Kasumi-1 (cell line): ENCODE results near the gene HERC2.
"Not testable (repeated sequence)": the region's sequence is repeated elsewhere in the genome, so short reads cannot be mapped to it uniquely, and the experiment has no call there.

Experiments
- DNase-seq, 2 experiments: peaks; one replicate each; lab custom pipeline; 2025; lab: John Stamatoyannopoulos, UW

Gene HERC2

DNA sequence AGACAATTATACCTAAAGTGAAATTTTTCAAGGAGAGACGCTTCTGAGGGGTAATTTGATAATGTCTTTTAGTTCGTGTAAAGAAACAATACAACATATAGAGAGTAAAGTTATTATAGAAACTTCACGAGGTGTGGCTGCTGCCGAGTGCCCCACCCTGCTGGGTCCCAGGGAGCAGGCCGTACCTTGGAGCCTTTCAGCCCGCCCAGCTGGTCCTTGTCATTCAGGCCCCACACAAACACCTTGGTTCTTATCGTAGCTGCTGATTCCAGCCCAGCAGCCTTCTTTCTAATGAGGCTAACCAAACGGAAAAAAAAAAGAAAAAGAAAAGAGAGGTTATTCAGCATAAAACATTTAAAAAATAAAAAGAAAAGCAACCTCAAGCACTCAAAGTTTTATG, 139.8 kb downstream of the HERC2 start:
- no peak for DNase-seq

DNA sequence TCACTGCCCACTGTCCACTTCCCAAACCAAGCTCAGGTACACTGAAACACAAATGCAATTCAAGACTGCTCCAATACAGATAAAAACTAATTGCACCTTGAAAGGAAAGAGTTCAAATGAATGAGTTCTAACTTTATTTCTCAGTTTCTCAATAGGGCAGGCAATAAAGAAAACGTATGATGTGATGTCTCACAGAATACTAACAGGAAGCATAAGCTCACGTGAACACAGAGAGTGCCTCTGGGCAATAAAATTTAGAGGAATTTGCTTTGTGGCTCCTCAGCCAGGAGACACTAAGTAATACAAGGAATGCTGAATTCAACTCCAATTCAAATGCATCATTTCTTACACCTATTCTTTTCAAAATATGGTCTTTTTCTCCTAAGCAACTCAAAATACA, 140.6 kb downstream of the HERC2 start:
- DNase-seq = no peak

DNA sequence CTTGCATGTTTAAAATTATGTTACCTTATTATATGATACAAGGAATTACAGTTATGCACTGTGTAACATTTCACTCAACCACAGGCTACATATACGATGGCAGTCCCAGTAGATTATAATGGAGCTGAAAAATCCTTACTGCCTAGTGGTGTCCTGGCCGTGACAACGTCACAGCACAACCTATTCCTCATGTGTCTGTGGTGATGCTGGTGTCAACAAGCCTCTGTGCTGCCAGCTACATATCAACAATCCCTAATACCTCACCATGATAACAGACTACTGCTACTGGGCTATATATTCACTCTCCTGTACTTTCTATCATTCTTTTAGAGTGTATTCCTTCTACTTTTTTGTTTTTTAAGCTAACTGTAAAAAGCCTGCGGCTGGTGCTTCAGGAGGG, 142.7 kb downstream of the HERC2 start:
- DNase-seq = no peak

DNA sequence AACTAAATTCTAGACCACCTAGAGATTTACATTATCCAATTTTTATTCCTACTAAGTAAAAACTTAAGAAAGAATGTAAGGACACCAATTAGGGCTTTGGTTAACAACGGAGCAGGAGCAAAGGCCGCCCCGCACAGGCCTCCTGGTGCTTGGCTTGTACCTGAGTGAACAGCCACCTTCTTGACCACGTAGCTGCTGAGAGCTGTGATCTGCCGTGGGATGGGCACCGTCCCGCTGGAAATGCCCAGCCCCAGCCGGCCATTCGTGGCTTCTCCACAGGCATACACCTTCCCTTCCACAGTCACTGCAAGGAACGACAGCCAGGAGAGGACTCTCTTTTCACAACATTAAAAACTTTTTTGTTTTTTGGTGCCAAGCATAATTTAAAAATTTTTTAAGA, 143.3 kb downstream of the HERC2 start:
- DNase-seq = no peak

DNA sequence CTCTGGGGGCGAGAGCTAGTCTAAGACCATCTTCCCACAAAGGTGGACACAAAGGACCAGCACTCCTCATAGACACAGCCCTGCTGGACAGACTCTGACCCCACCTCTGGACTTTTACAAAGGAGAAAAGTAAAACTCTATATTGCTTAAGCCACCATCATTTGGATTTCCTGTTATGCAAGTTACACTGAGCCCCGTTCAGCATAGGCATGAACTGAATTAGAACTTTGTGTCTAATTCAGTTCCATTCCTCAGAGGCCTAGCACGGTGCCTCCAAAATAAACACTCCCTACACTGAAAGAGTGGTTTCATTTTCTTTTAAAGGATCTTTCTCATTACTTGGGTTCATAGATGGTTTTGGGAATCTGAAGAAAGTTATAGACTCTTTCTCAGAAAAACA, 143.7 kb downstream of the HERC2 start:
- DNase-seq = no peak

DNA sequence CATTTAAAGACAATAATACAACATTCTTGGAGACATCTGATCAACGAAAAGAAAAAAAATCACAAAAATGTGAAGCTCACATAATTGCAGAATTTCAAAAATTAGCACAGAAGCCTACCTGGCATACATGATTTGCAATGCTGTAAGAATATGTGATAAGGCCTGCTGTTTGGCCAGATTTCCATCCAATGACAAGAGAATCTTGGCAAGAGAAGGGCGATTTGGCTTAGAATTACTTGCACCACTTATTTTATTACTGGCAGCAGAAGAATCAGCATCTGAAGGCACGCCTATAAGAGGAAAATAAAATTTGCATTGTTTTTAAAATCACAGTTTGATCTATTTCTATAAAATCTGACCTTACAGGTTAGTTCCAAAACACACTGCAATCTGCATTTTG, 152.6 kb downstream of the HERC2 start:
- no peak for DNase-seq

DNA sequence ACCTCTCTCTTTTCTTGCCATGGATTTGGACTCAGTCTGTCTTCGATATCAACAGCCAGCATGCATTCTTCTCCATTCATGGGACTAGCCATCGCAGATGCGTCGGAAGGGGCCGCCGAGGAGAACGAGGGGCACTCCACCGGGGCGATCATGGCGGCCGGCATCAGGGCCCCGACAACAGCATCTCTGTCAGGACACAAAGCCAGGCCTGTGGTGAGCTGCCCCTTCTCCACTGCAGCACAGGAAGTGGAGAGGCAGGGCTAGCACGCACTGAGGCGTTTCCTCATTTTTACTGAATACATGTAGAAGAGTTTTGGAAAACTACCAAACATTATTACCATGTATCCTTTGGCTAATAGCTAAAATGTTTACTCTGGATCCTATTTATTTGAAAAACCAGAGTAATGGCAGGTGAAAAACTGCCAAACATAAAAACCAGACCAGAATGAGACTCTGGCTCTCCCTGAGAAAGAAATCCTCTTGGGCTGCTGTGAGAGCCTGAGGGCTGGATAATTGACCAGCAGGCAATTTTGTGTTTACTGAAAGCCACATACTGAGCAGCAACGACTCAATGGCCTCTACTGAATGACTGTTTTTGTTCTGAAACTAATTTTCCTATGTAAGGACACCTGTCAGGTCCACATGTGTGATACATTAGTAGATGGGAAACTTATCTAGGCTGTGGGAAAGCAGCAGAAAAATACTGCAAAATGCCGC, 153.4 kb downstream of the HERC2 start:
- DNase-seq = peak; percentile 26 to 40

DNA sequence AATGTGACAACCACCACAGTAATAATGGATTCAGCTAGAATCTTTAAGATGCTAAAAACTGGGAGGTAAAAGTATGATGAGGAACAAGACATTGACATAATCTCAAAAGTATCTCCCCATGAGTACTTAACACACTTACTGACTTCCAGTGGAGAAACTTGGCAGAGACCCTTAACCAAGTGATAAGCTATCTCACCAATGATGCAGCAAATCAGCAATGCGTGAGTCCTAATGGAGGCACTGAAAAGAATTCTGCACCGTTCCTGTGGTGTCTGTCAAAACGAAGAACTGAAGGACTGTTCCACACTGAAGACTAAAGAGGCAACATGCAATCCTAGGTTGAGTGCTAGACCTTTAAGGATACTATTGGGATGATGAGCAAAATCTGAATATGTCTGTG, 154.9 kb downstream of the HERC2 start:
- DNase-seq = no peak

DNA sequence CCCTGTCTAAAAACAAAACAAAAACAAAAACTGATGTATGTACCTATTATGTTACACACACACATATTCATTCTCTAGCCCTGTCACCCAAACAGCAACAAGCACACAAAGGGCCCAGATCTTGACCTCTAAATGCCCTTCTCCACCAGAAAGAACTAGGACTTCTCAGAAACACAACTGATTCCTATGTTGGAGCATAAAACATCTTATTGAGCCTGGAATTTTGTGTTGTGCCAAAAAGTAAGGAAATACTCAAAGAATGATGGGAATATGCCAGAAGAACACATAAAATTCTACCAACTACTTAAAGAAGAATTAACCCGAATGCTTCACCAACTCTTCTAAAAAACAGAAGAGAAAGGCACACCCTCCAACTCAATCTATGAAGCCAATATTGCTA, 156.2 kb downstream of the HERC2 start:
- DNase-seq = no peak

DNA sequence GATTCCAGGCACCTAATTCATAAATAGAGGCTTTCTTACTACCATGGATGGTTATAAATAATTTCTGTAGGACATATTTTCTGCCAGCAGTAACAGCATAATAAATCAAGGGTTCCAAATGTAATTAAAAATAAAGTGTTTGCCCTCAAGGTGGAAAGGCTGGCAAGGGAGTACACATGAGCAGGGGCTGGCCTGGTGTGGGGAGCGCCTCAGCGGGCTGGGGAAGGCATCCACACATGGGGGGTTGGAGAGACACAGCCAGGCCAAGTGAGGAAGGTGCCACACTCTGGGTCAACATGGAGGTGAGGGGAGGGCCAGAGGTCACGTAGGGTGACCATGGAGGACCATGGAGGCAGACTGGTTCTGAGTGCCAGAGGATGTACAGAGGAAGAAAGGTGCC, 157.1 kb downstream of the HERC2 start:
- DNase-seq = no peak

DNA sequence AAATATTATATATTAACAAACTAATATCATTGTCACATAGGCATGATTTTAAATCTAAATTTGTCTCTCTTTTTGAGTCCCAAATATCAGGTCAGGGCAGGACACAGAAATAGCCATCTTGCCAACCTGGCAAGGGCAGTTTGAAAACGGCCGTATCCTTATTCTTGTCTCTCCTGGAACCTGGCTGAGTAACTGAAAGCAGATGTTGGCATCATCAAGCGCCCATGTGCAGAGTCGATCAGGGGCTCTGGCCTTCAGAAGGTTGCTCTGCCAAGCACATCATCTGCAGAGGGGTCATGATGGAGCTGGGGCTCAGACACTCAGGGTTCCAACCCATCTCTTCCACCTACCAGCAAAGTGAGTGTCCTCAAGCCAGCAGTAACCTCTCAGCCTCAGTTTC, 167.7 kb downstream of the HERC2 start:
- DNase-seq = no peak

DNA sequence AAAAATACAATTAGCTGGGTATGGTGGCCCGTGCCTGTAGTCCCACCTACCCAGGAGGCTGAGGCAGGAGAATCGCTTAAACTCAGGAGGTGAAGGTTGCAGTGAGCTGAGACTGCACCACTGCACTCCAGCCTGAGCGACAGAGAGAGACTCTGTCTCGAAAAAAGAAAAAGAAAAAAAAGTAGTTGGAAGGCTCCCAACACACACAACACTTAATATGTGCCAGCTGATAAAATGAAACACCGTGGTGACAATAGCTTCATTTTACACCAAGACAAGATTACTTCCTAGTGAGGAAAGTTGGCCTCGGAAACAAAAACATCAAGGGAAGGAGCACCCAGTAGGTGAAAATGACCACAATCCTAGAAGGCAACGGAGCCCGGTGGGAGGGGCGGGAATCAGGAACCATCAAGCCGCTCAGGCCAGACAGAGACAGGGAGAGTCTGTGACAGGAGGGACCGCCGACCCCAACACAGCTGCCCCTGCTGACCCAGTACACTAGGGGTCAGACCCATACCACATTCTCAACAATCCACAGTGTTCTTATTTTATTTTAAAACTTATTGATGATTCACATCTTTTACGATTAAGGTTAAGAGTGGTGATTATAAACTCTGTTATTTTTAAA, 168.4 kb downstream of the HERC2 start:
- no peak for DNase-seq

DNA sequence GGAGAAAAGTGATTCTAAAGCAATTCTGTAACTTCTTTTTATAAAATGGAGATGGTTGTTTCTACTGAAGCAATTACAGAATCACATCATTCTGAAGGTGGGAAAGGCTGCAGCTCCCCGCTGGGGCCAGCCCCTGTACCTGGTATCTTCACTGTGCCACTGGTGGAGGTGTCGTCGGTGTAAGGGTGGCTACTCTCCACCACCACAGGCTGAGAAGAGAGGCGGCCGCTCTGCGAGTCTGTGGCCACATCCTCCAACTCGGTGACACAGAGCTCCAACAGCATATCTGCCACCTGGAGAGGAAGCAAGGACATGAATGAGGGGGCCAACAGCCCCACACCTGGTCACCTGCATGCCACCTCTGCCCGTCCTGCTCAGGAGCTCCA, 169.4 kb downstream of the HERC2 start:
- not testable (repeated sequence) for DNase-seq

DNA sequence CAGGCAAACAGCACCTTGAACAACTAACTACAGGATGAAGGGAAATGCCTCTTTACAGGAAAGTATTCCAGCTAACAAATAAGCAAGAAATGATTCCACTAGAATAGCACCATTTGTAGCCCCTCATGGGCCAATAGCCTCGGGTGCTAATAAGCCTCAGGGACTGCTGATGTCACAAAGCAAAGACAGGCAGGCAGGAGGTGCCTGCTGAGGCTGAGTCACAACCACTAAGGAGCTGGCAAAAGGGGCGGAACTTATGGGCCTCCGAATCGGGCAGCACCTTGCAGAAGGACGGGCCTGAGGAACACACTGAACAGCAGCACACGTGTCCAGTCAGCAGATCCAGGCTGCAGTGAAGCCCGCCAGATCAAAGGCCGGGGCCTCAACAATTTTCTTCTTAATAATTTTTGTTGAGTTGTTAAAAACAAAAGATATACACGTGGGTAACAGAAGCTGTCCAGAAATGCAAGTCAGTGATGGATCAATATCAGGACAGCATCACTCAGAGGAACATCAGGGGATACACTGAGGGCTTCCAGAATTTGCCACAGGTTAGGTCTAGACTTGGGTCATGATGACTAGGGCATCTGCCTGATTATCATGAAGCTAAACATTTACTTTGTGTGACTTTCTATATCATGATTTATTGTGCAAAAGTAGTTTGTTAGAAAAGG, 170.0 kb downstream of the HERC2 start:
- DNase-seq = not testable (repeated sequence)

DNA sequence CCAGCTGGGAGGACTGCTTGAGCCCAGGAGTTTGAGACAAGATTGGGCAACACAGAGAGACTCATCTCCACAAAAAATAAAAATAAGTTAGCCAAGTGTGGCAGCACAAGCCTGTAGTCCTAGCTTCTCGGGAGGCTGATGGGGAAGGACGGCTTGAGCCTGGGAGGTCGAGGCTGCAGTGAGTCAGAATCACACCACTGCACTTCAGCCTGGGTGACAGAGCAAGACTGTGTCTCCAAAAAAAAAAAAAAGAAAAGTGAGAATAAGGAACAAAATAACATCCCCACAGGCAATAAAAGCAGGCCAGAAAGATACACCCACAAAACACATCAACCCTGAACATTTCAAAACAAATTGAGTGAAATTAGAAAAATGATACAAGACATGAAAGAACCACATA, 174.2 kb downstream of the HERC2 start:
- DNase-seq = no peak

DNA sequence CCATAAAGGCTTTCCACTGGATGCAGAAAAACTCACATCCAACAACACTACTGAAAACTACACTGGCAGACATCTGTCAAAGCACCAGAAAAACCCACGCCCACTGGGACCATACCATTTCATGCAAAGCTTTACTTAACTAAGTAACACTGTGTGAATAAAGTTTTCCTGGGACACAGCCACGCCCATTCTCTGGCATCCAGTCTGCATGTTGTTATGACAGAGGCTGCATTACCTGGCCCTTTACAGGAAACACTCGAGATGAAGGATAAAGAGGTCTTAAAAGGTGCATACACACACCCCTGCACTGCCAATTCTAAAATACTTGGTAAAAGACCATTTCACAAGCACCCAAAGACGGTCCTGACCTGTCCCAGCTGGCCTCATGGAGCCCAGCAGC, 176.6 kb downstream of the HERC2 start:
- DNase-seq = not testable (repeated sequence)

DNA sequence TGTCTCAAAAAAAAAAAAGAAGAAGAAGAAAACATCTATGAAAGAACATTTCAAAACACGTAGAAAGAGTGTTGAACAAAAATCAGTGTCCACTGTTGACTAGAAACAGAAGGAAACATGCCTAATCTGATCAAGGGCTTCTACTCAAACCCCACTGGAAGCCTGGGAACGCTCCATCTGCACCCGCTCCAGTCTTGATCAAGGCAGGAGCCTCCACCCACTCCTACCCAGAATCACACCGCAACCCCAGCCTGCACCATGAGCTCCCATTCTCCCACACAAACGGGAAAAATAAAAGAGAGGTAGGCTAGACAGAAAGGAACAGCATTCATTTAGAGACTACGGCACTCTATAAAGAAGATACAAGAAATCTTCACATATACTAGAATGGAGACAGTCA, 181.9 kb downstream of the HERC2 start:
- DNase-seq = no peak

DNA sequence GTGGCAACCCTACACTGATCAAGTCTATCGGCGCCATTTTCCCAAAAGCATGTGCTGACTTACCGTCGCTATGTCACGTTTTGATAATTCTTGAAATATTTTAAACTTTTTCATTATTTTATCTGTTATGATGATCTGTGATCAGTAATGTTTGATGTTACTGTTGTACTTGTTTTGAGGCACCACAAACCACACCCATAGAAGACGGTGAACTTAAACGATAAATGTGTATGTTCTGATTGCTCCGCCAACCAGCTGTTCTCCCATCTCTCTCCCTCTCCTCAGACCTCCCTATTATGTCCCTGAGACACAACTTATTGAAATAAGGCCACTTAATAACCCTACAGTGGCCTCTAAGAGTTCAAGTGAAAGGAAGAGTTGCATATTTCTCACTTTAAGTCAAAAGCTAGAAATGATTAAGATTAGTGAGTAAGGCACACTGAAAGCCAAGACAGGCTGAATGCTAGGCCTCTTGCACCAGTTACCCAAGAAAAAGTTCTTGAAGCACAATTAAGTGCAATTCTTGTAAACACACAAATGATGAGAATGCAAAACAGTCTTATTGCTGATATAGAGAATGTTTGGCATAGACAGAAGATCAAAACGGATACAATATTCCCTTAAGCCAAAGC, 184.5 kb downstream of the HERC2 start:
- not testable (repeated sequence) for DNase-seq

DNA sequence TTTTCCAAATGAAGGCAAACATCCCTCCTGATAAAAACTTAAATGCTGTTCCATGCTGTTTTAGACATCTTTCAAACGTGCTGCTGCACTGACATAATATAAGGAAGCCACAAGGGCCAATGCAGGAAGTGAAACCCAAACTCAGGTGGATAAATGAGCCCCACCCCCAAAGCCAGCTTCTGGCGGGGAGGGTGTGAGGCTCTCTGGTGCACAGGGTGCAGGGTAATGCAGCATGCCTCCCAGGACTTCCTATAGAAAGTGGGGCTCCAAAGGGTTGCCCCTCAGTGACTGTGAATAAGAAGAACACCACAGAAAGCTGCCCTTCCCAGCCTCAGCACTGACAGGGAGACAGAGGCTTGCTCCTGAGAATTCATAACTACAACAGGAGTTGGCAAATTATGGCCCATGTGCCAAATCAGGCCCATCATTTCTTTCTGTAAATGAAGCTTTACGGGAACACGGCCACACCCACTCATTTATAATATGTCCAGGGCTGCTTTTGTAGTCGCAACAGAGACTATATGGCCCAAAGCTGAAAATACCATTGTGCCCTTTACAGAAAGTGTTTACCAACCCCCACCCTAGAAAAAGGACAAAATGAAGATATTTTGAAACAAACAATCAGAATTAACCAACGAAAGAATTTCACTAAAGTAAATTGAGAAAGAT, 185.6 kb downstream of the HERC2 start:
- DNase-seq = not testable (repeated sequence)

DNA sequence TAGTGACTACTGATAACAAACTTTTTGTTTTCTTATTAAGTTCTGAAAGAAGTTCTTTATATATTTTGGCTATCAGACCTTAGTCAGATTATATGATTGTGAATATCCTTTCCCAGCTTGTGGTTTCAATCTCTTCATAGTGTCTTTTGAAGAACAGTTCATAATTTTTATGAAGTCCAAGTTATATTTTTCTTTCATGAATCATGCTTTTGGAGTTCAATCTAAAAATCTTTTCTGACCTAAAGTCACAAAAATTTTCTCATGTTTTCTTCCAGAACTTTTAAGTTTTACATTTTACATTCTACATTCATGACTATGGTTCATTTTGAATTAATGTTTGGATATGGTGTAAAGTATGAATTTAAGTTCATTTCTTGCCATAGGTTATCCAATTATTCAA, 188.7 kb downstream of the HERC2 start:
- DNase-seq = no peak

DNA sequence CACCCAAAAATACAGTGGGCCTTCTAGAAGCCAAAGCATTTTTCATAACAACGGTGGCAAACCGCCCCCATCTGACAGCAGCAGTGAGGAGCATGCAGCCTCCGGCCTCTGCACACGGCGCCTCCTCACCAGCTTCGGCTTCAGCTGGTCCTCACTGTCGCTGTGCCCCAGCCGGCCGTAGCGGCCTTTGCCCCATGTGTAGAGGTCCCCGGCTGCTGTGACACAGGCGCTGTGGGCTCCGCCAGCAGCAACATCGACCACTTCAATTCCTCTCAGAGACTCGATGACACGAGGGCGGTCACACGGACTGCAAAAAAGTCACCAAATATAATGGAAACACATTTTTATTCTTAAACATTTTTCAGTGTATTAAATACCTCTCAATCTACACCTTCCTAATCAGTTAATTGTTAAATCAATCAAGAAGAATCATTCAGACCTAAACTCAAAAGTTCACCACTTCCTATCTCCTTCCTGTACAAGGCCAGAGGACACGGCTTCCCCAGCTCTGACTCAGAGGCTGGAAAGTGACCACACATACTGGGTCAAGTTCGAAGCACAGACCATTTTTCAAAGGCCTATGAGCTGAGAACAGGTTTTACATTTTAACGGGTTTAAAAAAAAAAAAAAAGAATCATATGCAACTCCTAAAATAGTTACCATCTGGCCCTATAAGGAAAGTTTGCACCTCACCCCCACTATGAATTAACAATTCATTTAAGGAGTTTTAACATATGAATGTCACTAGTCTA, 189.3 kb downstream of the HERC2 start:
- no peak for DNase-seq

DNA sequence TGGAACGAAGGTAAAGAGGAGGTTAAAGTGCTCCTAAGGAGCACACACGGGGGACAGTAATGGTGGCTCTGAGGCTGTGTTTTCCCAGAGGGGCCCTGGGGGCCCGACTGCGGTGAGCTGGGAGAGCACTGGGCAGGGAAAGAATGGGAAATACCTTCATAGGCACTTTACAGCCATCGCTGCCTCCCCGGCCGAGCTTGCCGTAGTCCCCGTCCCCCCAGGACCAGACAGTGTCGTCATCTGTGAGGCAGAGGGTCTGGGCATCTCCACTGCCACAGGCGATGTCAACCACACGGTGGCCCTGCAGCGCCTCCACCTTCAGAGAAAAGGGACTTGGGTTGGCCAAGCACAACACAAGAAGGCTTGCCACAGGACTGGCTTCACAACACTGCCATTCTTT, 190.0 kb downstream of the HERC2 start:
- DNase-seq = no peak
